Thymus (tissue), 11 donors: ENCODE data around the gene CLCA2. TPM values are rescaled to one million over a fixed set of nuclear protein-coding genes. Genes with fewer than 3 reads are reported as not detected.
"Not testable (repeated sequence)": the region's sequence is repeated elsewhere in the genome, so short reads cannot be mapped to it uniquely, and the experiment has no call there.

Experiments
- DNase-seq, 9 donors: peaks; one replicate each; pipeline ENCODE4 v3.0.0-alpha.2; 2013; ENCODE audit warnings: low spot score in 9 of 9, low read depth in 6 of 9, missing footprints in 1 of 9
- H3K27ac ChIP-seq, 2 donors: one replicate each; pipeline ENCODE4 v1.5.1; 2013; ENCODE audit warnings: control low read depth in 1 of 2, low read depth in 1 of 2, low read length in 1 of 2, mild to moderate bottlenecking in 1 of 2, moderate library complexity in 1 of 2
- H3K27me3 ChIP-seq, 2 donors: one replicate each; pipeline ENCODE4 v1.5.1; 2013; ENCODE audit warnings: low read length in 1 of 2; ENCODE audit not compliant: control insufficient read depth in 2 of 2, insufficient read depth in 1 of 2
- H3K36me3 ChIP-seq, 2 donors: one replicate each; pipeline ENCODE4 v1.5.1; 2013; ENCODE audit warnings: low read length in 1 of 2, mild to moderate bottlenecking in 1 of 2, moderate library complexity in 1 of 2; ENCODE audit not compliant: control insufficient read depth in 2 of 2, insufficient read depth in 2 of 2
- H3K4me1 ChIP-seq, 2 donors: one replicate each; pipeline ENCODE4 v1.5.1; 2013; ENCODE audit warnings: low read length in 2 of 2; ENCODE audit not compliant: control insufficient read depth in 2 of 2, insufficient read depth in 2 of 2
- H3K4me3 ChIP-seq, 2 donors: one replicate each; pipeline ENCODE4 v1.5.1; 2013; ENCODE audit warnings: low read length in 2 of 2, control low read depth in 1 of 2, mild to moderate bottlenecking in 1 of 2
- H3K9me3 ChIP-seq, 2 donors: one replicate each; pipeline ENCODE4 v1.5.1; 2013; ENCODE audit warnings: low read length in 1 of 2, mild to moderate bottlenecking in 1 of 2; ENCODE audit not compliant: control insufficient read depth in 2 of 2, insufficient read depth in 1 of 2
- WGBS: extraction: QIAGEN DNeasy Blood & Tissue Kit; methylation state at CpG from one replicate; pipeline ENCODE4 v1.1.7; 2013; 5-methylcytosine and 5-hydroxymethylcytosine counted together
- polyA plus RNA-seq: library from polyadenylated mRNA; stranded (reverse); fragments of 200-250 nt; gene quantifications from one replicate; pipeline ENCODE4 v1.2.3, GENCODE V29; 2013
- total RNA-seq: library from RNA; stranded (reverse); fragments of 120-200 nt; gene quantifications from one replicate; pipeline ENCODE4 v1.2.4, GENCODE V29; 2013
- donor health status: healthy.

Gene CLCA2
- total and polyA plus RNA-seq, 2 donors, result 0.42 to 3.4 TPM

DNA sequence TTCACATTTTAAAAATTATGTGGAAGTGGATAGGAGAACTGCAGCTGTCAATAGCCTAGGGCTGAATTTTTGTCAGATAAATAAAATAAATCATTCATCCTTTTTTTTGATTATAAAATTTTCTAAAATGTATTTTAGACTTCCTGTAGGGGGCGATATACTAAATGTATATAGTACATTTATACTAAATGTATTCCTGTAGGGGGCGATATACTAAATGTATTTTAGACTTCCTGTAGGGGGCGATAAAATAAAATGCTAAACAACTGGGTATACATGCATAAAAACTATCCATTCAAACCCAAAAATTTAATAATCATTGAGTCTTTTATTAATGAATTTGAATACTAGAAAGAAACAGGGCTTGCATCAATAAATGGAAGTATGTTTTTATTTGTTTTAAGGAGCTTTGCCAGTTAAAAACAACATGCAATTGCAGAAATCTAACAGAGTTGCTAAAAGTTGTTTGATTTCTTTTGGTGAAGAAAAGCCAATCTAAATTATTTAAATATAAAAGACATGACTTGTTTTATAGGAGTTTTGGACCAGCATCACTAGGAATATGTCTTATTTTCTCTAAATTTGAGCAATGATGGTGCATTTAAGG lies 76.1 kb downstream of the CLCA2 start:
- peaks cover 7 to 18% of the 10 kb centered on the region in 2 donors for H3K4me1 ChIP-seq
- H3K27me3 ChIP-seq, result no peaks in the 10 kb centered on the region
- no peaks in the 10 kb centered on the region for H3K36me3 ChIP-seq
- H3K9me3 ChIP-seq, result no peaks in the 10 kb centered on the region
- 18% methylated on average over 3 of the region's 3 CpGs for WGBS
- DNase-seq, result peak in 2 of 9 donors; percentile 19 to 57
- H3K27ac ChIP-seq, result no peak overlapping the region
- H3K4me3 ChIP-seq, result no peak overlapping the region

DNA sequence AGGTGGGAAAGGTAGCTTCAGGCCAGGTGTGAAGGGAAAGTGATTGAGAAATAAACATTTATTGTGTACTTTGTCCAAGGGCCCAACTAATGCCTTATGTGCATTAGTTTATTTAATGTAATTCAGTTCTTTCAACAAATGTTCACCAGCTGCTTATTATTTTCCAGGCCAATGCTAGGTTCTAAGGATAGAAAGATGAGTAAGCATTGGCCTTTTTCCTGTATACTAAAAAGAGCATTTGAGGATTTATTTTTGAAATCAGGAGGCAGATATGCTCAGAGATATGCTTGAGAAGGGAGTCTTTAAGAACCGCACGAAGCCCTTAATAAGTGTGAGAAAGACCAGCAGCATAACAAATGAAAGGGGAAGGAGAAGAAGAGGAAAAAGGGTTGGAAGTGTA lies 76.7 kb downstream of the CLCA2 start:
- WGBS, result 96% methylated on average over 2 of the region's 2 CpGs
- DNase-seq, result no peak
- Histone ChIP-seq H3K4me1 (peaks cover 7 to 18% of the 10 kb centered on the region in 2 donors), H3K36me3 (no peaks in the 10 kb centered on the region), H3K9me3 (no peaks in the 10 kb centered on the region), H3K4me3 (no peak overlapping the region), H3K27ac (no peak overlapping the region), H3K27me3 (no peaks in the 10 kb centered on the region)

DNA sequence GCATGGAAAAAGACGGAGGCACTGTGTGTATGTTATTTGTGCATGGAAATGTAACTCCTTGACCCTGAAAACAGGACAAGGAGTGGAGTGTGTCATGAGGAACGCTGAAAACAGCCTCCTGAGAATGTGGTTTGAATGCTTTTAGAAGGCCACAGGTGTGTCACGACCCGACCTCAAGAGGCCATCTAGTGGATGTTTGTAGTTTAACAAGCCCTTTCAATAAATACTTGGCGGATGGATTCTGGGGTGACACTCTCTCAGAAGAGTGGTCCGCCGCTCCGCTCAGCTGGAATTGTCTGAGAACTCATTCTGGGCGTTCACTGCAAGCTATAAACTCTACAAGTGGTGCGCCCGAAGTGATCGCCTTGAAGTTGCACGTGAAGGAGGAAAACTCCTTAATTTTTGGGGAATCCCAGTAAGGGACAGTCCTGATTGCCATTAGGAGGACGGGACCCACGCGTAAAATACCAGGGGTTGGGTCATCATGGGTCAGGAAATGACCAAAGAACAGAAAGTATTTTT lies 78.2 kb downstream of the CLCA2 start:
- peaks cover 7 to 18% of the 10 kb centered on the region in 2 donors for H3K4me1 ChIP-seq
- H3K27ac ChIP-seq, H3K9me3 ChIP-seq, H3K27me3 ChIP-seq, H3K36me3 ChIP-seq: not testable (repeated sequence)
- peak overlapping the region in 1 of 2 donors; percentile 18 for H3K4me3 ChIP-seq
- WGBS, result 14% methylated on average over 16 of the region's 16 CpGs
- peak in 6 of 9 donors; percentile 32 to 72 (median 38) for DNase-seq

DNA sequence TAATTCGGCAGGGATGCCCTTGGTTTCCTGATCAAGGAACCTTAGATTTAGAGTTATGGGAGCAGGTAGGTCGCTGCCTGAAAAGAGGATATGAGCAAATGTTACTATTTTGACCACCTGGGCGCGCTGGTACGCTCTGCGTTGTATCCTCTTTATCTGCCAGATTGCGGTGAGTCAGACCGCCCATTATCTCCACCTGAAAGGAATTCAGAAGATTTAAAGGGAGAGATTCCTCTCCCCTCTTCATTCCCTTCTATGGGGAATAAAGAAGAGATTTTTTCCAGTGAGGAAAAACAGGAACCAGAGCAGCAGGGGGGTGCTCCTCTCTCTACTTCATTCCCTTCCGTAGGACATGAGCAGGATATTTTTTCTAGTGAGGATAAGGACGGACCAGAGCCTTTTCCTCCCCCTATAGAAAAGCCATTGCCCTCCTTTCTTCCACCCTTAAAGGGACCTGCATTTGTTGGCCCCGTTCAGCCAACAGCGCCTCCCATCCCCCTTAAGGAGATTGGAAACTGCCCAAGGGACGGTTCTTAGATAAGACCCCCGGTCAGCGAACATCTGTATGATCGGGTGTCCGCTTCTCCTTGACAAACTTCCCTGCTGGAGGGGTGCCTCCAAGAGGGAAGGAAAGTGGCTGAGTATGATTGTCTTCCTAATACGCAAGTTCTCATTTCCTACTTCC lies 78.9 kb downstream of the CLCA2 start:
- Histone ChIP-seq H3K4me1 (peaks cover 7 to 18% of the 10 kb centered on the region in 2 donors), H3K27ac (no peak overlapping the region), H3K4me3 (peak overlapping the region in 1 of 2 donors; percentile 18), H3K27me3 (no peaks in the 10 kb centered on the region), H3K9me3 (no peaks in the 10 kb centered on the region), H3K36me3 (no peaks in the 10 kb centered on the region)
- DNase-seq, result peak in 1 of 9 donors; percentile 28
- 34% methylated on average over 18 of the region's 18 CpGs for WGBS

DNA sequence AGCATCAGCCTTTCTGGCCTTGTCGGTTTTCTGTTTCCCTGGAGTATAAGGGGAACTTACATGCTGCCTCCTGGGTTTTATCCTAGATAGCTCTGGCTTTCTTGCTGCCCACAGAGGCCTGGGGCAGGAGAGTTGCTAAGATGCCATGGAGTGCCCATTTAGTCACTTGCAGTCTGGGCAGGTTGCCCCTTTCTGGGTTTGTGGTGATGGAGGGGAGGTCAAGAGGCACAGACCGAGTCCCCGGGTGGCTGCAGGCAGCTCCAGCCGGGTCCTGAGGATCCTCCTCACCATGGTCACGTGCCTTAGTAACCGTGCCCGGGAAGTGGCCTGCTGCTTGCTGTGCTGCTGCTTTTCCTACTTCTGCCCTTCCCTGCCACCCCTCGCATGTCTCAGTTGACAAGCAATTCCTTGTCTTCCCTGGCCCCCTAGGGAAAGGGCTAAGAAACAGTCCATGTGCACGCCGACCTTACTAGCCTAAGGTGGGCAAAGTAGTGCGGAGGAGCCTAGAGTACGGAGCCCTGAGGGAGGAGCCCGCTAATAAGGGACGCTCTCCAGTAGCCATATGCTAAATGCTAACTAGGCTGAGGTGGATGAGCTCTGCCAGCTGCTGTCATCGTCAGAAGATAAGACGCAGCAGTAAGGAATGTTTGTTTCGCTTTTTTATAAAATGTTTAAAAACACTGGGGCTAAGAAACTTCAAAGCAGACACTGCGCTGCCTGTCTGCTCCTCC lies 79.6 kb downstream of the CLCA2 start:
- no peaks in the 10 kb centered on the region for H3K9me3 ChIP-seq
- DNase-seq, result peak in 4 of 9 donors; percentile 14 to 50 (median 28)
- no peak overlapping the region for H3K27ac ChIP-seq
- WGBS, result 43% methylated on average over 18 of the region's 18 CpGs
- no peaks in the 10 kb centered on the region for H3K36me3 ChIP-seq
- peak overlapping the region in 1 of 2 donors; percentile 6 for H3K4me3 ChIP-seq
- H3K4me1 ChIP-seq, result peaks cover 7 to 16% of the 10 kb centered on the region in 2 donors
- no peaks in the 10 kb centered on the region for H3K27me3 ChIP-seq

DNA sequence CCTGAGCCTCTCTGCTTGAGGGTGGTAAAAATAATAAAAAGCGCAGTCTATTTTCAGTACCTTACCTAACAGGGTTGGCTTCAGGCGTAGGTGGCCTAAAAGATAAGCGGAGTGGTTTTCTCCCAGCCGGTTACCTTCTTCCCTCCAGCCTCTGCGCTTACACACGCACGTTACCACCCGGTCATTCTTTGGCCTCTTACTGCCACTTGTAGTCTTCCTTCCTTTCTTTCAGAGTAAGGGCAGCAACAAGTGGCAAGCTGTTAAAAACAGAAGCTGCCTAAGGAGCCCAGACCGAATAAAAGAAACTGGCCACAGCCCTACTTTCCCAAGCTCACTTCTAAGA lies 80.1 kb downstream of the CLCA2 start:
- no peak overlapping the region for H3K27ac ChIP-seq
- no peaks in the 10 kb centered on the region for H3K36me3 ChIP-seq
- no peaks in the 10 kb centered on the region for H3K27me3 ChIP-seq
- H3K9me3 ChIP-seq, result no peaks in the 10 kb centered on the region
- peak overlapping the region in 1 of 2 donors; percentile 6 for H3K4me3 ChIP-seq
- peaks cover 7 to 15% of the 10 kb centered on the region in 2 donors for H3K4me1 ChIP-seq
- WGBS, result 36% methylated on average over 9 of the region's 9 CpGs
- DNase-seq, result no peak

DNA sequence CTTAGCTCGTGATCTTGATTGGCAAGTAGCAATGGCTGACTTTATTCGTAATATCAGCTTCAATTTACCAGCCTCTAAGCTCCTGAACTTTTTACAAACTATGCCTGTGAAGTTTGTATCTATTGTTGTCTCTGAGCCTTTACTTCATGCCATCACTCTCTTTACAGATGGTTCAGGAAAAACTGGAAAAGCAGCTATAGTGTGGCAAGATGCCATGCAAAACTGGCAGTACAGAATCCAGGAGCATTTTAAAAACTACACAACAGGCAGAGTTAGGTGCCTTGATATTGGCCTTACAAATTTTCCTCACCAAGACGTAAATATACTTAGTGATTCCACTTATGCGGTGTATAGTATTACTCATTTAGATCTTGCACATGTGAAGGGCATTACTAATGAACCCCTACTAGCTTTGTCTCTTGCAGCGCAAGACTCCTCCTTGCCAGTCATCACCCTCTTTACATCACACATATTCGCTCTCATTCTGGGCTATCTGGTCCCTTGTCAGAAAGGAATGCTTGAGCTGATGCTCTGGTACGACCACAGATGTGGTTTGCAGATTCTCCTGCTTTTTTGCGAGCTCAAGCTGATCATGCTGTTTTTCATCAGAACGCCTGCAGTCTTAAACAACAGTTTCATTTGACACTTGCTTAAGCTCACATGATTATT lies 81.1 kb downstream of the CLCA2 start:
- no peaks in the 10 kb centered on the region for H3K9me3 ChIP-seq
- no peak overlapping the region for H3K4me3 ChIP-seq
- H3K4me1 ChIP-seq, result peaks cover 7 to 15% of the 10 kb centered on the region in 2 donors
- H3K27ac ChIP-seq, result no peak overlapping the region
- no peaks in the 10 kb centered on the region for H3K27me3 ChIP-seq
- no peaks in the 10 kb centered on the region for H3K36me3 ChIP-seq
- WGBS, result 96% methylated on average over 9 of the region's 9 CpGs
- no peak for DNase-seq

DNA sequence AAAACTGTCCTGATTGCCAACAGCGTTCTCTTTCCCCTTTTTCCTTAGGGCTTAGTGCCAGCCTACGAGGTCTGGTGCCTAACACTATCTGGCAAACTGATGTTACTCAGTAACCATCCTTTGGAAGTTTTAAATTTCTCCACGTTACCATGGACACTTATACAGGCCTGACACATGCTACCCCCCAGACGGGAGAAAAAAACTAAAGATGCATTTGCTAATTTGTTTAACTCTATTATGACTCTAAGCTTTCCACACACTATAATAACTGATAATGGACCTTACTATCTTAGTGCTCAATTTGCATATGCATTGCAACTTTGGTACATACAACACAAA lies 81.6 kb downstream of the CLCA2 start:
- H3K27me3 ChIP-seq, result no peaks in the 10 kb centered on the region
- no peaks in the 10 kb centered on the region for H3K36me3 ChIP-seq
- H3K4me1 ChIP-seq, result peaks cover 7 to 15% of the 10 kb centered on the region in 2 donors
- H3K4me3 ChIP-seq, result no peak overlapping the region
- no peak for DNase-seq
- H3K27ac ChIP-seq, result no peak overlapping the region
- no peaks in the 10 kb centered on the region for H3K9me3 ChIP-seq
- 96% methylated on average over 4 of the region's 4 CpGs for WGBS
